HG03103 (cell line): ENCODE measurements around the gene PM20D1.
A peak's percentile ranks its signal among the peaks of the same experiment; 100 is the strongest.
"Not testable (repeated sequence)": the region's sequence is repeated elsewhere in the genome, so short reads cannot be mapped to it uniquely, and the experiment has no call there.

Experiments used
- ATAC-seq: cut with Tn5 transposase; IDR thresholded peaks from one replicate; pipeline ENCODE4 v1.9.1; 2021; ENCODE audit warnings: low read depth; ENCODE audit not compliant: unreplicated experiment

The PM20D1 gene

DNA sequence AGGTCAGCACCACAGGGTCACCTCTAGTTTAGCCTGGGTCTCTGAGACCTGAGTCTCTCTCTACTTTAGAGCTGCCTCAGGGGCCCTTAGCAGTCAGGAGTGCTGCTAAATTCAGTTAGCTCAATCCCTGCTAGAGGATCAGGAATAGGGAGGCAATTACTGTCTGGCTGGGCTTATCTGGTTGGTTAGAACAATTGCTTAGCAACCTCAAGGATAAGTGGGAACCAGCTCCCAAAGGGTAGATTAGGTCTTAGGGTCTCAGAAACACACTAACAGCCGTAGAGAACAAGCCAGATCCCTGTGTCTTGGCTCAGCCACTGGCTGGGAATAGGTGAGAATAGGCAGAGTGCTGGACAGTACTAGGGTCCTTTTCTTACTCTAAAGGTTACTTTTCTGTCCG is 7.7 kb downstream of the PM20D1 start:
- no peak for ATAC-seq

DNA sequence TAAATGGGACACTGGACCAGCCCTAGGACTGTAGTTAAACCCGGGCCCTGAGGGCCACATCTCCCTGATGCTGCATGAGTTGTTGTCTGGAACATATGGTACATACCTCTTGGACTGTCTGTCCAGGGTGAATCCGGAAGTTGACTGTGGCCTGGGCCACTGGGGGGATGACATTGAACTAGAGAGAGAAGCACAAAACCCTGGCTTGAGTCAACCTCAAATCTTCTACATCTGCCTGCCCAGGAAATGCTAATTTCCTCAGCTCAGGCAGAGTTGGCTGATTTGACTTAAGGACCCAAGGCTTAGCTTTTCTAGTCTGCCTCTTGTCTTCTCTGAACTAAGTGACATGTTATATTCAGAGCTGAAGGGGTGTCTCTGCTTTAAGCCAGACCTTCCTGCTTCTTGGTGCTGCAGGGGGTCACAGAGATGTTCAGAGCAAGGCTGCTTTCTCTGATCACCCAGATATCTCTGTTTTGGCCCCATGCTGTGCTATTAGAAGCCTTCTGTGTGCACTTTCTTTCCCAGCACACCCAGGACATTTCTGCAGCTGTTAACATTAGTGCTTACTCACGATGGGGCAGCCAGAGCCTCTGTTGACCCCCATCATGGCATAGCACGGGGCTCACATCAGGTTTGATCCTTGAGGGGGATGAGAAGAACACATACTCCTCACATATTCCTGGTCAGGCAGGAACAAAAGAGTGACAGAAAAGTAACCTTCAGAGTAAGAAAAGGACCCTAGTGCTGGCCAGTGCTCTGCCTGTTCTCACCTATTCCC is 9.6 kb downstream of the PM20D1 start:
- no peak for ATAC-seq

- no peak for ATAC-seq
These were observed 12.5 kb downstream of the PM20D1 start for GRCh38 chr1:205837382-205837970.

- ATAC-seq, result no peak
These were observed 15.2 kb downstream of the PM20D1 start for GRCh38 chr1:205834751-205835150.

- ATAC-seq, result no peak
These were observed 17.6 kb downstream of the PM20D1 start for GRCh38 chr1:205832326-205832751.

- no peak for ATAC-seq
These were observed 22.3 kb downstream of the PM20D1 start for GRCh38 chr1:205827623-205828022.

DNA sequence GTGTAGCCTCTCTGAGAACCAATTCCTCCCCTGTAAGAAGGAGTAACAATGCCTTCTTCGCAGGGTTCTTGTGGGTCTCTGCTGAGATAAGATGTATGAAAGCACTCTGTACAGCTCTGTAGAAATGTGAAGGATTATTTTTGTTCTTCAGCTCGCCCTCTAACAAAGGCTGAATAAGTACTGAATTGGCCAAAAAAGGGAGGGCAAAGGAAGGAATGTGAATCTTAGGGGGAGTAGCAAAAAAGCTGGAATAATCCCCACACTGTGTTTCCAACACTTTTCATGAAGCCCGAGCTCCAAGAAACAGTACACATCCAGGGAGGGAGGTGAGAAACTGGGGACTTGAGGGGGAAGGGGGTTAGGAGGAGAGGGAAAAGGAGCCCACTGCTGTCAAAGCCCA is 22.9 kb downstream of the PM20D1 start:
- ATAC-seq, result no peak

DNA sequence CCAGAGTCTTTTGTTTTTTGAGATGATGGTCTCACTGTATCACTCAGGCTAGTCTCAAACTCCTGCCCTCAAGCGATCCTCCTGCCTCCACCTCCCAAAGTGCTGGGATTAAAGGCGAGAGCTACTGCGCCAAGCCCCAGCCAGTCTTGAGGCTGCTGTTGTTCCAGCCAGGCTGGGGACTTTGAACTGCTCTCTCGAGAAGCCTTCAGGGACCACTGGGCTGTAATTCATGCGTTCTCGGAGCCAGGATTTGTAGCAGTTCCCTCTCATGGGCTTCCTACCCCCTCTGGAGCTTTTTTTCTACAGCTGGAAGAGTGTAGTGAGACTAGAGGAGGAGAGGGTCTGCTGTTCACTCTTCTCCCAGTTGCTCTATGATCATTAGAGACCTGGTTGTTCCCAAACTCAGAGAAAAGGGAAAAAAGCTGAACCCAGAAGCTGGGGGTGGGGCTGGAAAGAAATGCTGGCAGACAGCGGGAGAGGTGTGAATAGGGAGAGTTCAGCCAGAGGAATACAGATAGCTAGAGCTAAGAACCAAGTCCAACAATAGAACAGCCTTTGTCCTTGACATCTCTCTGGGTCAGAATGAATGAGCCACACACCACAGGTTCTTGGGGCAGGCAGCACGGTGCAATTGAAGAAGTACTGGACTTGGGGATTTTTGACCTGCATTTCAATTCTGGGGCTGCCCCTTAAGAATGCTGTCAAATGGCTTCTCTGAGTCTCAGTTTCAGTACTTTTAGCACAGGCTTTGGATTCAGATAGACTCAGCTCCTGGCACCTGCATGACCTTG is 23.7 kb downstream of the PM20D1 start:
- no peak for ATAC-seq

GRCh38 chr1:205824180-205824579 is 25.8 kb downstream of the PM20D1 start:
- ATAC-seq, result no peak

DNA sequence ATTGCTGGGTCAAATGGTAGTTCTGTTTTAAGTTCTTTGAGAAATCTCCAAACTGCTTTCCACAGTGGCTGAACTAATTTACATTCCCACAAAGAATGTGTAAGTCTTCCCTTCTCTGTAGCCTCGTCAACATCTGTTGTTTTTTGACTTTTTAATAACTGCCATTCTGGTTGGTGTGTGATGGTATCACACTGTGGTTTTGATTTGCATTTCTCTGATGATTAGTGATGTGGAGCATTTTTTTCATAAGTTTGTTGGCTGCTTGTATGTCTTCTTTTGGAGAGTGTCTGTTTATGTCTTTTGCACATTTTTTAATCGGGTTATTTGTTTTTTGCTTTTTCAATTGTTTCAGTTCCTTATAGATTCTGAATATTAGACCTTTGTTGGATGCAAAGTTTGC is 26.7 kb downstream of the PM20D1 start:
- not testable (repeated sequence) for ATAC-seq

DNA sequence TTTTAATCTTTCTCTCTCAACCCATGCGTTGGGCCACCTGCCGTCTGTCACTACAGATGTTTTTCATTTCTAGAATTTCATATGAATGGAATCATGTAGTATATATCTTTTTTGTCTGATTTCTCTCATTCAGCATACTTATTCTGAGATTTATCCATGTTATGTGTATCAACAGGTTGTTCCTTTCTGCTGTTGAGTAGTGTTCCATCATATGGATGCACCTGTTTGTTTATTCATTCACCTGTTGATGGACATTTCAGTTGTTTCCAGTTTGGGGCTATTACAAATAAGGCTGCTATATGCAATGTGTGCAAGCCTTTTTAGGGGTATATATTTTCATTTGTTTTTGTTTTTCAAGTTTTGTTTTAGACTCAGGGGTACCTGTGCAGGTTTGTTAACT is 27.5 kb downstream of the PM20D1 start:
- ATAC-seq, result no peak

GRCh38 chr1:205817988-205818387 is 31.9 kb downstream of the PM20D1 start:
- no peak for ATAC-seq

GRCh38 chr1:205817364-205817763 is 32.6 kb downstream of the PM20D1 start:
- ATAC-seq, result no peak

DNA sequence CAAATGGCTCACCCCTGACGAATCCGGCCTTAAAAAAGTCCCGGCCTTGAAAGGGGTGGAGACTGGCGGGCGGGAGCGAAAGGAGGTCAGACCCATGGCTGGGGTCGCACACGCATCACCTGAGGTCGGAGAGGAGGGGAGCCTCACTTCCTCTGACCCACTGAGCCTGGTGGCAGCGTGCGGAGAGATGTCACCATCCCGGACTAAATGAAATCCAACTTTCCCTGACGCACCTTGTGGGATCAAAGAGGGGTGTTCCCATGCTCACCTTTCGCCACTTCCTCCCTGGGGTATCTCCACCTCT is 36.2 kb downstream of the PM20D1 start:
- ATAC-seq, result no peak

GRCh38 chr1:205812878-205813754 is 36.8 kb downstream of the PM20D1 start, which contains the start of gene SLC41A1:
Gene SLC41A1, minus strand, starts transcription at chr1:205813198. Its CDS starts 2,757 bp downstream, at chr1:205810441.
- peak; percentile 58 for ATAC-seq

DNA sequence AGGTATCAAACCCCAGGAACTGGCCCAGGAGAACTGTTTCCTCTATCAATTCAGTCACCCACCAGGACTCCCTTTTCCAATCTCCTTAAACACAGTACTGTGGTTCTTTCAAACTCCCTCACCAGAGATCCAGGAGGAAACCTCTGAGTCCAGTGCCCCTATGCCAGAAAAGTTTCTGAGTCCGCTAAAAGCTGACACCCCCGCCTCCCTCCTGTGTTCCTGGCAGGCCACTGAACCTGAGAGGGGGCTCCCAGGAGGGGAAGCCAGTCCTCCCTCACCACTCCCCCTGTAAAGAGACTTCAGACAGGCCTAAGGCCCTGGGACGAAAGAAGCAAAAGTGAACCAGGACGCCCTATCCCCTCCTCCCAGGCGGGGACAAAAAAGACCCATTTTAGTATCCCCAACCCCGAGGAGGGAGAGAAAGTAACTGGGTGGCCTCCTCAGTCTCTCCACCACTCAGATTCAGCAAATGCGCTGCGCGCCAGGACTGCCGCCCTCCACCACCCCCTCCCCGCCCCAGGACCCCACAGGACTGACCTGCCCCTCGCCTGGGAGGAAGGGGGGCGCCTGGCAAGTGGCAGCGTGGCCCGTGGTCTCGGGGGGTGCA is 37.6 kb downstream of the PM20D1 start:
- ATAC-seq, result no peak

- no peak for ATAC-seq
These were observed 38.3 kb downstream of the PM20D1 start for GRCh38 chr1:205811660-205812059.

DNA sequence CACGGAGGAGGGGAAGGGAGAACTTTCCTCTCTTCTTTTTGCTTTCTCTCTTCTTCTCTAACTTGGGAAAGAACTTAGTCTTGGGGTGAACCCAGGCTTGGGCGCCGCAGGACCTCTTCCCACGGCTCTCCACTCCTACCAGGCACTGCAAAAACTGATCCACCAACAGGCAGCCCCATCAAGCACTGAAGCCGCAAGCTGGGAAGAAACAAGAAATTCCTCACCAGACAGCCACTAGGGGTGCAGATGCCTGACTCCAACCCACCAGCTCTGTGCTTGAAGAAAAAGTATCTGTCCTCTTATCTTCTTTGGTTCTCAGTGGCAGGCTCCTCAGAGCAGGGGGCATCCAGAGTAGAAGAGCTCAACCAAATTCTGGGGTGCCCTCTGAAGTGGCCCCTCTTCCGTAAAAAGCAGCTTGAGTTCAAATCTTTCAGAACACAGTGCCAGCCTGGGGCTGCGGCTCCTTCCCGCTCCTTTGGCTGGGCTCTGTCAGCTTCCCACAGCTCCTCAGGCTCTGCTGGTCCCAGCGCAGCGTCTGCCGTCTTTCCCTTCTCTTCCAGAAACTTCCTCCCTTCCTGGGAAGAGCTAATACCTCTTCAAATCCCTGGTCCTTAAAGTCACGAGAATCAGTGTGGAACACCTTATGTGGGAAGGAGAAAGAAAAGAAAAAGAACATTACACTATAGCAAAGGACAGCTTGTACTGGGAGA is 39.3 kb downstream of the PM20D1 start:
- no peak for ATAC-seq

DNA sequence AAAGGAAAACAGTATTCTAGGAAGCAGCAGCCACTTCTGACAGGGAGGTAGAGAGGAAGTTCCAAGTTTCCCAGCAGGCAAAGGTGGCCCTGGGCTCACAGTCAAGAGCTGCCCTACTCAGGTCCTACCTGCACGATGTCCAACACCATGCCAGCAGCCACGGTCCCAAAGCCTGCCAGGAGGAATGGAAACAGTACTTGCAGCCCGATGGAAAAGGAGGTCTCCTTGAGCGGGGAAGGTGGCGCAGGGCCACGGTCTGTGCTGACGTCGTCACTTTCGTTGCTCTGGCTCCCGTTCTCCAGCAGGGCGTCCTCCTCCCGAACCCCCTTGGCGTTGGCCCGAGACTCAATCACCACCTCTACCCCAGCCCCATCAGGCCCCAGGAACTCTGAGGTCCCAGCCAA is 40.0 kb downstream of the PM20D1 start:
- no peak for ATAC-seq

GRCh38 chr1:205809469-205809868 is 40.5 kb downstream of the PM20D1 start:
- no peak for ATAC-seq
